Hepatic stellate cell (primary cell): Measurements from ENCODE around the gene LMNTD2.
"Not testable (repeated sequence)": the region's sequence is repeated elsewhere in the genome, so short reads cannot be mapped to it uniquely, and the experiment has no call there.

Source experiments
- DNase-seq: peaks from one replicate; pipeline ENCODE4 v3.0.0; 2011; ENCODE audit warnings: low spot score

The LMNTD2 gene

GRCh38 chr11:587546-587945 lies 27.0 kb upstream of the LMNTD2 start:
- DNase-seq, result no peak

GRCh38 chr11:586376-587316 lies 26.1 kb upstream of the LMNTD2 start:
- DNase-seq, result no peak

- DNase-seq, result no peak
Observed at GRCh38 chr11:584287-584686, 23.7 kb upstream of the LMNTD2 start.

- DNase-seq, result no peak
Observed at GRCh38 chr11:581752-582151, 21.2 kb upstream of the LMNTD2 start.

- no peak for DNase-seq
Observed at GRCh38 chr11:581342-581741, 20.8 kb upstream of the LMNTD2 start.

- DNase-seq, result no peak
Observed at GRCh38 chr11:579830-580601, 19.5 kb upstream of the LMNTD2 start.

GRCh38 chr11:578276-579035 lies 17.9 kb upstream of the LMNTD2 start:
- no peak for DNase-seq

GRCh38 chr11:577611-577894 lies 17.0 kb upstream of the LMNTD2 start:
- no peak for DNase-seq

GRCh38 chr11:576811-577610 lies 16.5 kb upstream of the LMNTD2 start:
- no peak for DNase-seq

- peak; percentile 98 for DNase-seq
Observed at GRCh38 chr11:575996-576768, 15.6 kb upstream of the LMNTD2 start, which contains the start of gene PHRF1. Gene PHRF1, plus strand, starts transcription at chr11:576470. Its CDS starts 5,043 bp downstream, at chr11:581513.

- DNase-seq, result peak; percentile 65
Observed at GRCh38 chr11:575313-575995, 14.9 kb upstream of the LMNTD2 start.

- no peak for DNase-seq
Observed at GRCh38 chr11:574632-575312, 14.2 kb upstream of the LMNTD2 start.

GRCh38 chr11:574031-574570 lies 13.6 kb upstream of the LMNTD2 start:
- not testable (repeated sequence) for DNase-seq

GRCh38 chr11:573146-573759 lies 12.7 kb upstream of the LMNTD2 start:
- DNase-seq, result no peak

- DNase-seq, result no peak
Observed at GRCh38 chr11:571802-572185, 11.3 kb upstream of the LMNTD2 start.

GRCh38 chr11:569158-569885 lies 8.8 kb upstream of the LMNTD2 start:
- DNase-seq, result no peak

GRCh38 chr11:568306-569157 lies 8.0 kb upstream of the LMNTD2 start:
- peak; percentile 99 for DNase-seq
